GM23338 (cell line): Measurements from ENCODE around the gene TFIP11. TPM values are rescaled to one million over a fixed set of nuclear protein-coding genes. Genes with fewer than 3 reads are reported as not detected.

ENCODE experiments used
- ATAC-seq: fragments of 200-7000 bp; cut with Tn5 transposase; 3 replicates; pipeline ENCODE4 v1.9.1; 2020
- DNase-seq: peaks from one replicate; pipeline ENCODE4 v3.0.0-alpha.2; 2015; ENCODE audit warnings: low spot score
- H2AFZ ChIP-seq: fragments of 200-600 bp; sonication (generic); 2 replicates; pipeline ENCODE4 v1.8.0; 2016; ENCODE audit warnings: antibody characterized with exemption, mild to moderate bottlenecking, moderate library complexity
- H3F3A ChIP-seq: fragments of 200-600 bp; sonication (generic); replicated peaks from 2 replicates; pipeline ENCODE4 v1.8.0; 2017; ENCODE audit warnings: antibody characterized with exemption, mixed run types, low read depth
- H3K27ac ChIP-seq: fragments of 200-600 bp; sonication (generic); 2 replicates; pipeline ENCODE4 v1.6.1; 2016; ENCODE audit warnings: low read depth
- H3K27me3 ChIP-seq: fragments of 200-600 bp; sonication (generic); 2 replicates; pipeline ENCODE4 v1.8.0; 2016; ENCODE audit warnings: mild to moderate bottlenecking, mixed run types, moderate library complexity; ENCODE audit not compliant: insufficient read depth
- H3K36me3 ChIP-seq: fragments of 200-600 bp; sonication (generic); 2 replicates; pipeline ENCODE4 v1.8.0; 2016; ENCODE audit warnings: mild to moderate bottlenecking; ENCODE audit not compliant: insufficient read depth
- H3K4me1 ChIP-seq: fragments of 200-600 bp; sonication (generic); 2 replicates; pipeline ENCODE4 v1.8.0; 2016; ENCODE audit warnings: mild to moderate bottlenecking, moderate library complexity; ENCODE audit not compliant: insufficient read depth
- H3K4me2 ChIP-seq: fragments of 200-600 bp; sonication (generic); 2 replicates; pipeline ENCODE4 v1.7.1; 2017; ENCODE audit warnings: mixed run types
- H3K4me3 ChIP-seq: fragments of 200-600 bp; sonication (generic); 2 replicates; pipeline ENCODE4 v1.6.1; 2016; ENCODE audit warnings: mixed run types
- H3K79me2 ChIP-seq: fragments of 200-600 bp; sonication (generic); replicated peaks from 2 replicates; pipeline ENCODE4 v1.8.0; 2017; ENCODE audit warnings: mild to moderate bottlenecking; ENCODE audit not compliant: insufficient read depth
- H3K9me2 ChIP-seq: fragments of 200-600 bp; sonication (generic); 2 replicates; pipeline ENCODE4 v1.8.0; 2017; ENCODE audit not compliant: insufficient read depth
- H4K20me1 ChIP-seq: fragments of 200-600 bp; sonication (generic); replicated peaks from 2 replicates; pipeline ENCODE4 v1.8.0; 2017; ENCODE audit warnings: mild to moderate bottlenecking; ENCODE audit not compliant: insufficient read depth
- H3K27ac Mint-ChIP-seq: 2 replicates; pipeline ENCODE4 v1.8.0; 2020; ENCODE audit warnings: inconsistent platforms, mild to moderate bottlenecking, moderate library complexity, mixed read lengths
- H3K27me3 Mint-ChIP-seq: 3 replicates; pipeline ENCODE4 v1.8.0; 2022; ENCODE audit warnings: low read depth, mild to moderate bottlenecking, moderate library complexity, mixed read lengths, inconsistent platforms; ENCODE audit not compliant: insufficient read depth, poor library complexity
- H3K36me3 Mint-ChIP-seq: 3 replicates; pipeline ENCODE4 v1.8.0; 2021; ENCODE audit warnings: low read depth, mild to moderate bottlenecking, inconsistent platforms, moderate library complexity, mixed read lengths
- H3K4me1 Mint-ChIP-seq: 3 replicates; pipeline ENCODE4 v1.8.0; 2020; ENCODE audit warnings: mild to moderate bottlenecking, inconsistent platforms, mixed read lengths
- H3K4me3 Mint-ChIP-seq: 3 replicates; pipeline ENCODE4 v1.8.0; 2021; ENCODE audit warnings: moderate library complexity, mild to moderate bottlenecking, inconsistent platforms, mixed read lengths
- H3K9me3 Mint-ChIP-seq: 3 replicates; pipeline ENCODE4 v1.8.0; 2020; ENCODE audit warnings: moderate library complexity, mild to moderate bottlenecking, inconsistent platforms, mixed read lengths
- CREB1 ChIP-seq: fragments of 250-450 bp; sonication (Bioruptor Pico); IDR thresholded peaks from 2 replicates; pipeline ENCODE4 v1.5.0; 2020; ENCODE audit warnings: low read depth, mild to moderate bottlenecking, moderate library complexity
- EZH2 ChIP-seq: fragments of 200-600 bp; sonication (generic); IDR thresholded peaks from one replicate; pipeline ENCODE4 v1.8.0; 2017; ENCODE audit warnings: antibody characterized with exemption, mild to moderate bottlenecking, low read depth; ENCODE audit not compliant: unreplicated experiment
- JUNB ChIP-seq: IDR thresholded peaks from one replicate; pipeline ENCODE4 v1.6.1; 2016; ENCODE audit warnings: antibody characterized with exemption; ENCODE audit not compliant: unreplicated experiment
- NANOG ChIP-seq: IDR thresholded peaks from 2 replicates; pipeline ENCODE4 v1.6.1; 2016; ENCODE audit warnings: antibody characterized with exemption, borderline replicate concordance
- POLR2AphosphoS5 ChIP-seq: IDR thresholded peaks from 2 replicates; pipeline ENCODE4 v1.6.1; 2016; ENCODE audit warnings: antibody characterized with exemption, low read depth
- STAT1 ChIP-seq: IDR thresholded peaks from one replicate; pipeline ENCODE4 v1.6.1; 2016; ENCODE audit warnings: antibody characterized with exemption; ENCODE audit not compliant: unreplicated experiment
- ZNF331 ChIP-seq: fragments of 250-450 bp; sonication (Bioruptor Pico); IDR thresholded peaks from 2 replicates; pipeline ENCODE4 v1.5.0; 2020; ENCODE audit warnings: low read depth, mild to moderate bottlenecking, moderate library complexity
- ZNF462 ChIP-seq: fragments of 250-450 bp; sonication (Bioruptor Pico); IDR thresholded peaks from 2 replicates; pipeline ENCODE4 v1.5.0; 2020; ENCODE audit warnings: mild to moderate bottlenecking, moderate library complexity
- polyA plus RNA-seq: library from polyadenylated mRNA; unstranded; fragments of >200 nt; fragmentation: Nextera tagmentation; extraction: Ambion mirVana; gene quantifications from 2 replicates; pipeline ENCODE4 v1.2.1, GENCODE V29; 2016
- total RNA-seq: library from RNA; depleted of rRNA; stranded (reverse); fragments of >200 nt; shearing (Covaris generic); gene quantifications from 2 replicates; pipeline ENCODE4 v1.2.3, GENCODE V29; 2014
- TF ChIP-seq, protein P1 (sequence below), 2 experiments: fragments of 200-600 bp in 1 of 2; sonication (generic) in 1 of 2; conservative IDR thresholded peaks; 2 replicates each; pipeline versions ENCODE4 v1.5.1 to v1.6.1; 2016 to 2017; ENCODE audit warnings: antibody characterized with exemption in 2 of 2, low read depth in 2 of 2, mild to moderate bottlenecking in 2 of 2, moderate library complexity in 1 of 2

TFIP11 gene
- total and polyA plus RNA-seq, 2 experiments from 2014 or later: 17.1 to 26.2 TPM

DNA sequence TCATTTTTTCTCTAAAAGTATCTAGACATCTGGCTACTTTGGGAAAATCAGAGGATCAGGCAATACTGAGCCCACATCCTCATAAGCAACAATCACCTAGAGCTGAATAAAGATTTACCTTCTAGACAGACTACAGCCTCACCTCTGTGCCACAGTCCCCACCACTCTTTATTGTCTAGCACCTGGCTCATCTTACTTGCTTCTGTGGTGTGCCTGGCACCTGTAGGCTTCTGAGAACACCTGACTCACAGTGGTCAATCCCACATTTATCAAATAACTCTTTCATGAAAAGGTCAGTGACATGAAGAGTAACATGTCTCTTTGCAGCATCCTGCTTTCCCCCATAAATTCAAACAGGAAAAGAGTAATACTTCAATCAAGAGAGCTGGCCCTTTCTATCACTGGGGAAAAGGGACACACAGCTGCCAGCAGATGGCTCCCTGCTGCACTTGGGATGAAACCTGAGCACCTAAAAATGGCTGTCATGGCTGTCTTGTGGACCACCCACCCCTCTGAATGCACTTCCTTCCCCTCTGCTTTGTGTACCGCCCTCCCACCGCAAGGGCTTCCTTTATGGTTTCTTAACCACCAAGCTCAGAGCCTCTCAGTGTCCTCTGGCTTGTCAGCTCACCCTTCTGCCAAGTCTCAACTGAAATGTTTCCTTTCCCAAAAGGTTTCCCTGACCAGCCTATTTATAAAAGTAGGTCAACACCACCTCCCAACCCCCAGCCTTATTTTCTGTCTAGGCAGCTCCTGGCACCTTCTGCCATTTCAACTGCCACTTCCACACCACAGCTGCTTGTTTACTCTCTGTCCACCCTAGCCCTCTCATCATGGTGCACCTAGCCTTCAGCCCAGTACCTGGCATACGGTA, 9.3 kb downstream of the TFIP11 start:
- H3K36me3 ChIP-seq: peaks cover 64% of the 10 kb centered on the region
- DNase-seq (peak; percentile 90), ATAC-seq (peak; percentile 98)
- H3K27me3 Mint-ChIP-seq: peaks cover 3% of the 10 kb centered on the region
- H3K4me2 ChIP-seq: no peak overlapping the region; the same call in 1 of the 2 replicates
- H3K27ac ChIP-seq: peak overlapping the region; percentile 76
- H3K27ac Mint-ChIP-seq: peak overlapping the region; percentile 91
- H3K79me2 ChIP-seq: no peaks in the 10 kb centered on the region
- H2AFZ ChIP-seq: no peak overlapping the region
- TF ChIP-seq STAT1 (no peak), POLR2AphosphoS5 (no peak), CREB1 (CRISPR knock-in tag) (0 out of 2 replicates have a peak, but pooled peaks have one; percentile 7), ZNF331 (no peak), JUNB (no peak), EZH2 (no peak), NANOG (no peak)
- TF ChIP-seq, protein P1, sequence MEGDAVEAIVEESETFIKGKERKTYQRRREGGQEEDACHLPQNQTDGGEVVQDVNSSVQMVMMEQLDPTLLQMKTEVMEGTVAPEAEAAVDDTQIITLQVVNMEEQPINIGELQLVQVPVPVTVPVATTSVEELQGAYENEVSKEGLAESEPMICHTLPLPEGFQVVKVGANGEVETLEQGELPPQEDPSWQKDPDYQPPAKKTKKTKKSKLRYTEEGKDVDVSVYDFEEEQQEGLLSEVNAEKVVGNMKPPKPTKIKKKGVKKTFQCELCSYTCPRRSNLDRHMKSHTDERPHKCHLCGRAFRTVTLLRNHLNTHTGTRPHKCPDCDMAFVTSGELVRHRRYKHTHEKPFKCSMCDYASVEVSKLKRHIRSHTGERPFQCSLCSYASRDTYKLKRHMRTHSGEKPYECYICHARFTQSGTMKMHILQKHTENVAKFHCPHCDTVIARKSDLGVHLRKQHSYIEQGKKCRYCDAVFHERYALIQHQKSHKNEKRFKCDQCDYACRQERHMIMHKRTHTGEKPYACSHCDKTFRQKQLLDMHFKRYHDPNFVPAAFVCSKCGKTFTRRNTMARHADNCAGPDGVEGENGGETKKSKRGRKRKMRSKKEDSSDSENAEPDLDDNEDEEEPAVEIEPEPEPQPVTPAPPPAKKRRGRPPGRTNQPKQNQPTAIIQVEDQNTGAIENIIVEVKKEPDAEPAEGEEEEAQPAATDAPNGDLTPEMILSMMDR (conservative IDR thresholded peaks at IDR 0.05; ENCODE audit: low read depth in 2 of 2): peak; percentile 72 to 90
- H3K9me2 ChIP-seq: no peaks in the 10 kb centered on the region
- no peak overlapping the region for H3K4me3 Mint-ChIP-seq
- peaks cover 83% of the 10 kb centered on the region for H3K36me3 Mint-ChIP-seq
- no peak overlapping the region for H3K4me3 ChIP-seq
- H4K20me1 ChIP-seq: peaks cover 3% of the 10 kb centered on the region; the same call in 1 of the 2 replicates
- peaks cover 10% of the 10 kb centered on the region for H3K4me1 Mint-ChIP-seq
- H3K9me3 Mint-ChIP-seq: no peaks in the 10 kb centered on the region
- H3K27me3 ChIP-seq: no peaks in the 10 kb centered on the region
- no peaks in the 10 kb centered on the region; the same call in 1 of the 2 replicates for H3K4me1 ChIP-seq
- H3F3A ChIP-seq: peaks cover 5% of the 10 kb centered on the region; the same call in 1 of the 2 replicates

GRCh38 chr22:26501996-26502395, 10.3 kb downstream of the TFIP11 start:
- Histone ChIP-seq H3K4me2 (no peak overlapping the region), H3F3A (peaks cover 5% of the 10 kb centered on the region; the same call in 1 of the 2 replicates), H3K4me1 (no peaks in the 10 kb centered on the region; the same call in 1 of the 2 replicates), H3K36me3 (peaks cover 61% of the 10 kb centered on the region), H2AFZ (no peak overlapping the region), H3K27ac (no peak overlapping the region), H4K20me1 (no peaks in the 10 kb centered on the region), H3K27me3 (no peaks in the 10 kb centered on the region), H3K4me3 (no peak overlapping the region), H3K9me2 (no peaks in the 10 kb centered on the region), H3K79me2 (no peaks in the 10 kb centered on the region)
- H3K9me3 Mint-ChIP-seq: no peaks in the 10 kb centered on the region
- peaks cover 87% of the 10 kb centered on the region for H3K36me3 Mint-ChIP-seq
- no peak overlapping the region for H3K27ac Mint-ChIP-seq
- no peak overlapping the region for H3K4me3 Mint-ChIP-seq
- H3K27me3 Mint-ChIP-seq: peaks cover 3% of the 10 kb centered on the region
- no peak for DNase-seq
- ATAC-seq: no peak
- H3K4me1 Mint-ChIP-seq: peaks cover 10% of the 10 kb centered on the region
- TF ChIP-seq JUNB (no peak), ZNF462 (CRISPR knock-in tag) (no peak), NANOG (no peak), CREB1 (CRISPR knock-in tag) (no peak), STAT1 (no peak)
